ENCODE results near the gene TRAF3IP1. TPM values are rescaled to one million over a fixed set of nuclear protein-coding genes. Genes with fewer than 3 reads are reported as not detected.
A peak's percentile ranks its signal among the peaks of the same experiment; 100 is the strongest.

TRAF3IP1 gene
- polyA plus RNA-seq, 3 donors, result 1.2 to 1.5 (median 1.5) TPM

GRCh38 chr2:238285653-238286082, 34.6 kb upstream of the TRAF3IP1 start:
- no peak overlapping the region for H3K4me2 ChIP-seq (replicated peaks; ENCODE audit: extremely low read depth, low read length, poor library complexity, severe bottlenecking)
- H3K36me3 ChIP-seq (replicated peaks in 1 of 2; ENCODE audit: control insufficient read depth in 1 of 2, insufficient read depth in 2 of 2, low read length in 2 of 2), result no peaks in the 10 kb centered on the region
- Mint-ChIP-seq H3K27me3 (ENCODE audit: low read depth in 3 of 3) (peaks cover 2 to 4% (median 3%) of the 10 kb centered on the region in 3 donors), H3K36me3 (peaks cover 5 to 30% of the 10 kb centered on the region in 2 donors), H3K4me3 (no peak overlapping the region), H3K27ac (peak overlapping the region in 3 of 7 donors; percentile 21 to 63 (median 31)), H3K4me1 (peaks cover 46% of the 10 kb centered on the region), H3K9me3 (peaks cover 0 to 3% (median 0%) of the 10 kb centered on the region in 7 donors)
- WGBS (ENCODE audit: insufficient coverage), result 87% methylated on average over 3 of the region's 7 CpGs
- H3K79me2 ChIP-seq (ENCODE audit: insufficient read depth, low read length), result peaks cover 67% of the 10 kb centered on the region
- no peak overlapping the region for H2AFZ ChIP-seq (ENCODE audit: insufficient read depth, low read depth, low read length, poor library complexity, severe bottlenecking)
- intact Hi-C loops (cut with micrococcal nuclease), result no loop called here
- H3K4me1 ChIP-seq (ENCODE audit: control insufficient read depth in 1 of 2, insufficient read depth in 2 of 2, low read length in 2 of 2), result peaks cover 21 to 24% of the 10 kb centered on the region in 2 donors
- no peak for DNase-seq
- no peak overlapping the region for H3K27ac ChIP-seq (ENCODE audit: low read depth in 1 of 2, low read length in 2 of 2)
- no peaks in the 10 kb centered on the region for H3K9me3 ChIP-seq (replicated peaks in 1 of 2; ENCODE audit: control insufficient read depth in 1 of 2, insufficient read depth in 1 of 2, low read length in 2 of 2)
- no peaks in the 10 kb centered on the region for H3K27me3 ChIP-seq (ENCODE audit: control insufficient read depth in 2 of 2, insufficient read depth in 2 of 2, low read length in 2 of 2)
- no peak for TF ChIP-seq CTCF (IDR thresholded peaks at IDR 0.05)
- no peak overlapping the region for H3K9ac ChIP-seq (ENCODE audit: insufficient read depth, low read length, poor library complexity, severe bottlenecking)
- peaks cover 55% of the 10 kb centered on the region for H4K20me1 ChIP-seq (ENCODE audit: insufficient read depth, low read length)
- no peak overlapping the region for H3K4me3 ChIP-seq (replicated peaks in 1 of 3; ENCODE audit: low read depth in 2 of 3, low read length in 3 of 3)

- H2AFZ ChIP-seq (ENCODE audit: insufficient read depth, low read depth, low read length, poor library complexity, severe bottlenecking), result no peak overlapping the region
- no peak for DNase-seq
- H3K36me3 ChIP-seq (replicated peaks in 1 of 2; ENCODE audit: control insufficient read depth in 1 of 2, insufficient read depth in 2 of 2, low read length in 2 of 2), result no peaks in the 10 kb centered on the region
- H3K4me2 ChIP-seq (replicated peaks; ENCODE audit: extremely low read depth, low read length, poor library complexity, severe bottlenecking), result no peak overlapping the region
- no peak overlapping the region for H3K9ac ChIP-seq (ENCODE audit: insufficient read depth, low read length, poor library complexity, severe bottlenecking)
- no peaks in the 10 kb centered on the region for H3K9me3 ChIP-seq (replicated peaks in 1 of 2; ENCODE audit: control insufficient read depth in 1 of 2, insufficient read depth in 1 of 2, low read length in 2 of 2)
- H3K4me3 ChIP-seq (replicated peaks in 1 of 3; ENCODE audit: low read depth in 2 of 3, low read length in 3 of 3), result no peak overlapping the region
- peaks cover 46% of the 10 kb centered on the region for H3K4me1 Mint-ChIP-seq
- H3K4me1 ChIP-seq (ENCODE audit: control insufficient read depth in 1 of 2, insufficient read depth in 2 of 2, low read length in 2 of 2), result peaks cover 21 to 24% of the 10 kb centered on the region in 2 donors
- H3K4me3 Mint-ChIP-seq, result no peak overlapping the region
- peak overlapping the region in 4 of 7 donors; percentile 21 to 97 (median 52) for H3K27ac Mint-ChIP-seq
- no peak for TF ChIP-seq CTCF (IDR thresholded peaks at IDR 0.05)
- H4K20me1 ChIP-seq (ENCODE audit: insufficient read depth, low read length), result peaks cover 55% of the 10 kb centered on the region
- H3K9me3 Mint-ChIP-seq, result peaks cover 0 to 3% (median 0%) of the 10 kb centered on the region in 7 donors
- H3K27me3 Mint-ChIP-seq (ENCODE audit: low read depth in 3 of 3), result peaks cover 2 to 4% (median 3%) of the 10 kb centered on the region in 3 donors
- H3K36me3 Mint-ChIP-seq, result peaks cover 5 to 28% of the 10 kb centered on the region in 2 donors
- no peaks in the 10 kb centered on the region for H3K27me3 ChIP-seq (ENCODE audit: control insufficient read depth in 2 of 2, insufficient read depth in 2 of 2, low read length in 2 of 2)
- 98% methylated on average over 6 of the region's 7 CpGs for WGBS (ENCODE audit: insufficient coverage)
- intact Hi-C loops (cut with micrococcal nuclease), result no loop called here
- peak overlapping the region in 1 of 2 donors; percentile 3 for H3K27ac ChIP-seq (ENCODE audit: low read depth in 1 of 2, low read length in 2 of 2)
- H3K79me2 ChIP-seq (ENCODE audit: insufficient read depth, low read length), result peaks cover 67% of the 10 kb centered on the region
These were observed 34.2 kb upstream of the TRAF3IP1 start for GRCh38 chr2:238286095-238286494.

Data from CD14-positive monocyte (primary cell).